ENCODE measurements around the gene GPC6.

The GPC6 gene

GRCh38 chr13:94080527-94080926, 853.9 kb downstream of the GPC6 start:
- no peak for FAIRE-seq

GRCh38 chr13:94087100-94087499, 860.5 kb downstream of the GPC6 start:
- FAIRE-seq = no peak

- FAIRE-seq = no peak
These were observed 862.1 kb downstream of the GPC6 start for GRCh38 chr13:94088742-94089141.

- no peak for FAIRE-seq
These were observed 864.3 kb downstream of the GPC6 start for GRCh38 chr13:94090773-94091480.

- no peak for FAIRE-seq
These were observed 867.2 kb downstream of the GPC6 start for GRCh38 chr13:94093652-94094315.

- FAIRE-seq = no peak
These were observed 883.2 kb downstream of the GPC6 start for GRCh38 chr13:94109715-94110374.

- no peak for FAIRE-seq
These were observed 885.6 kb downstream of the GPC6 start for GRCh38 chr13:94112227-94112626.

GRCh38 chr13:94112731-94113130, 886.1 kb downstream of the GPC6 start:
- FAIRE-seq = no peak

GRCh38 chr13:94113245-94113644, 886.6 kb downstream of the GPC6 start:
- no peak for FAIRE-seq

GRCh38 chr13:94114166-94114565, 887.6 kb downstream of the GPC6 start:
- no peak for FAIRE-seq

GRCh38 chr13:94115054-94115453, 888.4 kb downstream of the GPC6 start:
- FAIRE-seq = no peak

GRCh38 chr13:94119360-94119936, 892.8 kb downstream of the GPC6 start:
- FAIRE-seq = no peak

GRCh38 chr13:94120878-94121277, 894.3 kb downstream of the GPC6 start:
- no peak for FAIRE-seq

- no peak for FAIRE-seq
These were observed 895.1 kb downstream of the GPC6 start for GRCh38 chr13:94121686-94122085.

GRCh38 chr13:94122300-94122915, 895.8 kb downstream of the GPC6 start:
- FAIRE-seq = no peak

GRCh38 chr13:94123557-94123956, 897.0 kb downstream of the GPC6 start:
- FAIRE-seq = no peak

- no peak for FAIRE-seq
These were observed 901.8 kb downstream of the GPC6 start for GRCh38 chr13:94128430-94128829.

- FAIRE-seq = no peak
These were observed 902.9 kb downstream of the GPC6 start for GRCh38 chr13:94129490-94129894.

GRCh38 chr13:94138831-94139230, 912.2 kb downstream of the GPC6 start:
- no peak for FAIRE-seq

GRCh38 chr13:94139393-94139995, 912.9 kb downstream of the GPC6 start:
- FAIRE-seq = no peak

GRCh38 chr13:94140027-94140426, 913.4 kb downstream of the GPC6 start:
- FAIRE-seq = no peak

GRCh38 chr13:94140511-94140910, 913.9 kb downstream of the GPC6 start:
- no peak for FAIRE-seq
